Measurements from ENCODE around the gene ATP9B. TPM values are rescaled to one million over a fixed set of nuclear protein-coding genes. Genes with fewer than 3 reads are reported as not detected.

Gene ATP9B
- total RNA-seq, 1 experiment from 2014 or later = 17.8 TPM

DNA sequence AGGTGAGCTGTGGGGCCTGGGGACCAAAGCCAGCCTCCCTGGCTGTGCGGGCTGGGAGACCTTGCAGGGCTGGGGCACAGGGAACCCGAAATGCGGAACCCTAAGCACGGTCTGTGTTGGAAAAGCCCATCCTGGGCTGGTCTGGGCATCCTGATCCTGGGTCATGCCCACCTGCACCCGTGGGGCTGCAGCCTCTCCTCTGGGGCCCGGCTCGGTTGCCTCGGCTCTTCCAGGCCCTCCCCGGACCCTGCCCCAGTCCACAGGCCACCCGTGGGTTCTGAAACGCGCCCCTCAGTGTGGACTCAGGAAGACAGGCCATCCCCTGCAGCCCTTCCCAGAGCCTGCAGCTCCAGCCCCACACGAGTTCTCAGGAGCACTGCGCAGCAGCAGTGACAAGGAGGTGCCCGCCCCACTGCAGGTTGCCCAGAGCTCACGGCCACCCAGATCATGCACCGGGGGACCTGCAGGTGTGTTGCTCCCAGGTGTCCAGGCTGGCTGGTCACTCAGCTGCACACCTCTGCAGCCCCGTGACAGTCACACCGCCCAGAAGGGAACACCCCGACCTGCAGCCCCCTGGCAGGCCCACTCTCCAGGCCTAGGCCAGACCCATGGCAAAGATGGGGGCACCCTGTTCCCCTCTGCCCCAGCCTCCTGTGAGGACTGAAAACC, 314.3 kb downstream of the ATP9B start:
- POLR2A ChIA-PET = no interaction called here
- no TSS peak for BruUV-seq (replicated peaks)
- H3K9me2 ChIP-seq (ENCODE audit: insufficient read depth) = no peaks in the 10 kb centered on the region
- intact Hi-C loops (cut with micrococcal nuclease) = no loop called here
- DNase-seq (ENCODE audit: low read depth, low spot score) = no peak
- H3K4me2 ChIP-seq (ENCODE audit: low read length) = no peak overlapping the region
- H3K4me1 ChIP-seq (ENCODE audit: control insufficient read depth in 1 of 2, insufficient read depth in 2 of 2, low read length in 2 of 2) = peaks cover 0 to 5% of the 10 kb centered on the region in 2 experiments; a peak in 1 of 4 replicates
- CTCF ChIA-PET = no interaction called here
- no peaks in the 10 kb centered on the region for H3K79me2 ChIP-seq (ENCODE audit: insufficient read depth, low read length)
- no peaks in the 10 kb centered on the region for H3K9me3 ChIP-seq (ENCODE audit: control insufficient read depth in 1 of 2, insufficient read depth in 1 of 2, low read depth in 1 of 2, low read length in 2 of 2)
- no peak overlapping the region for H2AFZ ChIP-seq (ENCODE audit: low read depth, low read length, poor library complexity, severe bottlenecking)
- no peak overlapping the region for H3K4me3 ChIP-seq (replicated peaks in 1 of 2; ENCODE audit: low read depth in 1 of 2, low read length in 2 of 2)
- no peaks in the 10 kb centered on the region for H3K36me3 ChIP-seq (ENCODE audit: control insufficient read depth in 1 of 2, insufficient read depth in 2 of 2, low read length in 2 of 2)
- H3K9ac ChIP-seq (ENCODE audit: low read length) = no peak overlapping the region
- RAD21 ChIA-PET (ENCODE audit: low non-redundant PET in 1 of 2, low total read pairs in 2 of 2, uncharacterized antibody in 2 of 2, unreplicated experiment in 2 of 2) = no interaction called here
- no peaks in the 10 kb centered on the region for H3K27me3 ChIP-seq (ENCODE audit: insufficient read depth, low read length)
- no peak for TF ChIP-seq FOSL1 (IDR thresholded peaks at IDR 0.05; ENCODE audit: low read depth)
- TF ChIP-seq ZFX (IDR thresholded peaks at IDR 0.05) = no peak
- no peak for TF ChIP-seq ZNF274 (IDR thresholded peaks at IDR 0.05; ENCODE audit: low read depth, low read length)
- TF ChIP-seq JUND (IDR thresholded peaks at IDR 0.05) = no peak
- no peak for TF ChIP-seq RAD21 (IDR thresholded peaks at IDR 0.05; ENCODE audit: low read depth)
- no peak for TF ChIP-seq SIN3A (IDR thresholded peaks at IDR 0.05; ENCODE audit: low read depth)
- TF ChIP-seq ELF1 (IDR thresholded peaks at IDR 0.05; ENCODE audit: borderline replicate concordance, low read depth) = no peak
- TF ChIP-seq, protein P1, sequence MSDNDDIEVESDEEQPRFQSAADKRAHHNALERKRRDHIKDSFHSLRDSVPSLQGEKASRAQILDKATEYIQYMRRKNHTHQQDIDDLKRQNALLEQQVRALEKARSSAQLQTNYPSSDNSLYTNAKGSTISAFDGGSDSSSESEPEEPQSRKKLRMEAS (IDR thresholded peaks at IDR 0.05) = no peak
- TF ChIP-seq, protein P2, sequence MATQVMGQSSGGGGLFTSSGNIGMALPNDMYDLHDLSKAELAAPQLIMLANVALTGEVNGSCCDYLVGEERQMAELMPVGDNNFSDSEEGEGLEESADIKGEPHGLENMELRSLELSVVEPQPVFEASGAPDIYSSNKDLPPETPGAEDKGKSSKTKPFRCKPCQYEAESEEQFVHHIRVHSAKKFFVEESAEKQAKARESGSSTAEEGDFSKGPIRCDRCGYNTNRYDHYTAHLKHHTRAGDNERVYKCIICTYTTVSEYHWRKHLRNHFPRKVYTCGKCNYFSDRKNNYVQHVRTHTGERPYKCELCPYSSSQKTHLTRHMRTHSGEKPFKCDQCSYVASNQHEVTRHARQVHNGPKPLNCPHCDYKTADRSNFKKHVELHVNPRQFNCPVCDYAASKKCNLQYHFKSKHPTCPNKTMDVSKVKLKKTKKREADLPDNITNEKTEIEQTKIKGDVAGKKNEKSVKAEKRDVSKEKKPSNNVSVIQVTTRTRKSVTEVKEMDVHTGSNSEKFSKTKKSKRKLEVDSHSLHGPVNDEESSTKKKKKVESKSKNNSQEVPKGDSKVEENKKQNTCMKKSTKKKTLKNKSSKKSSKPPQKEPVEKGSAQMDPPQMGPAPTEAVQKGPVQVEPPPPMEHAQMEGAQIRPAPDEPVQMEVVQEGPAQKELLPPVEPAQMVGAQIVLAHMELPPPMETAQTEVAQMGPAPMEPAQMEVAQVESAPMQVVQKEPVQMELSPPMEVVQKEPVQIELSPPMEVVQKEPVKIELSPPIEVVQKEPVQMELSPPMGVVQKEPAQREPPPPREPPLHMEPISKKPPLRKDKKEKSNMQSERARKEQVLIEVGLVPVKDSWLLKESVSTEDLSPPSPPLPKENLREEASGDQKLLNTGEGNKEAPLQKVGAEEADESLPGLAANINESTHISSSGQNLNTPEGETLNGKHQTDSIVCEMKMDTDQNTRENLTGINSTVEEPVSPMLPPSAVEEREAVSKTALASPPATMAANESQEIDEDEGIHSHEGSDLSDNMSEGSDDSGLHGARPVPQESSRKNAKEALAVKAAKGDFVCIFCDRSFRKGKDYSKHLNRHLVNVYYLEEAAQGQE (IDR thresholded peaks at IDR 0.05; ENCODE audit: low read depth) = no peak
- no peak for TF ChIP-seq CBX3 (IDR thresholded peaks at IDR 0.05; ENCODE audit: low read depth)
- H4K20me1 ChIP-seq (ENCODE audit: insufficient read depth) = no peaks in the 10 kb centered on the region
- no peak for ATAC-seq
- H3K27ac ChIP-seq (ENCODE audit: low read depth, low read length) = no peak overlapping the region

Measured in HCT116 (cell line).